ENCODE measurements around the gene DACT2.

DACT2 gene

GRCh38 chr6:168342636-168343035 is 23.1 kb upstream of the DACT2 start:
- TF ChIP-seq GATA3 (IDR thresholded peaks at IDR 0.05; ENCODE audit: low read depth, low read length) (no peak), GATA2 (IDR thresholded peaks at IDR 0.05; ENCODE audit: low read depth, low read length) (no peak)

- TF ChIP-seq GATA2 (IDR thresholded peaks at IDR 0.05; ENCODE audit: low read depth, low read length), result no peak
- no peak for TF ChIP-seq GATA3 (IDR thresholded peaks at IDR 0.05; ENCODE audit: low read depth, low read length)
These were observed 21.8 kb upstream of the DACT2 start for GRCh38 chr6:168341280-168341900.

- TF ChIP-seq GATA2 (IDR thresholded peaks at IDR 0.05; ENCODE audit: low read depth, low read length) (no peak), GATA3 (IDR thresholded peaks at IDR 0.05; ENCODE audit: low read depth, low read length) (no peak)
These were observed 21.2 kb upstream of the DACT2 start for GRCh38 chr6:168340819-168341218.

- no peak for TF ChIP-seq GATA2 (IDR thresholded peaks at IDR 0.05; ENCODE audit: low read depth, low read length)
- TF ChIP-seq GATA3 (IDR thresholded peaks at IDR 0.05; ENCODE audit: low read depth, low read length), result no peak
These were observed 19.2 kb upstream of the DACT2 start for GRCh38 chr6:168338777-168339176.

GRCh38 chr6:168336967-168337366 is 17.4 kb upstream of the DACT2 start:
- TF ChIP-seq GATA3 (IDR thresholded peaks at IDR 0.05; ENCODE audit: low read depth, low read length), result no peak
- no peak; the same call in 1 of the 2 replicates for TF ChIP-seq GATA2 (IDR thresholded peaks at IDR 0.05; ENCODE audit: low read depth, low read length)

- TF ChIP-seq GATA2 (IDR thresholded peaks at IDR 0.05; ENCODE audit: low read depth, low read length) (no peak), GATA3 (IDR thresholded peaks at IDR 0.05; ENCODE audit: low read depth, low read length) (no peak)
These were observed 14.4 kb upstream of the DACT2 start for GRCh38 chr6:168333989-168334388.

GRCh38 chr6:168333491-168333890 is 13.9 kb upstream of the DACT2 start:
- TF ChIP-seq GATA3 (IDR thresholded peaks at IDR 0.05; ENCODE audit: low read depth, low read length) (no peak), GATA2 (IDR thresholded peaks at IDR 0.05; ENCODE audit: low read depth, low read length) (no peak)

GRCh38 chr6:168333039-168333438 is 13.5 kb upstream of the DACT2 start:
- no peak for TF ChIP-seq GATA2 (IDR thresholded peaks at IDR 0.05; ENCODE audit: low read depth, low read length)
- no peak for TF ChIP-seq GATA3 (IDR thresholded peaks at IDR 0.05; ENCODE audit: low read depth, low read length)

- TF ChIP-seq GATA2 (IDR thresholded peaks at IDR 0.05; ENCODE audit: low read depth, low read length) (no peak), GATA3 (IDR thresholded peaks at IDR 0.05; ENCODE audit: low read depth, low read length) (no peak)
These were observed 12.4 kb upstream of the DACT2 start for GRCh38 chr6:168332020-168332419.

- TF ChIP-seq GATA3 (IDR thresholded peaks at IDR 0.05; ENCODE audit: low read depth, low read length) (no peak), GATA2 (IDR thresholded peaks at IDR 0.05; ENCODE audit: low read depth, low read length) (no peak)
These were observed 11.5 kb upstream of the DACT2 start for GRCh38 chr6:168331058-168331457.

GRCh38 chr6:168330403-168330802 is 10.8 kb upstream of the DACT2 start:
- TF ChIP-seq GATA2 (IDR thresholded peaks at IDR 0.05; ENCODE audit: low read depth, low read length) (no peak), GATA3 (IDR thresholded peaks at IDR 0.05; ENCODE audit: low read depth, low read length) (no peak)

GRCh38 chr6:168328086-168328485 is 8.5 kb upstream of the DACT2 start:
- TF ChIP-seq GATA2 (IDR thresholded peaks at IDR 0.05; ENCODE audit: low read depth, low read length) (no peak), GATA3 (IDR thresholded peaks at IDR 0.05; ENCODE audit: low read depth, low read length) (no peak)

GRCh38 chr6:168326294-168327261 is 7.0 kb upstream of the DACT2 start:
- TF ChIP-seq GATA2 (IDR thresholded peaks at IDR 0.05; ENCODE audit: low read depth, low read length), result no peak
- TF ChIP-seq GATA3 (IDR thresholded peaks at IDR 0.05; ENCODE audit: low read depth, low read length), result no peak

- TF ChIP-seq GATA2 (IDR thresholded peaks at IDR 0.05; ENCODE audit: low read depth, low read length) (no peak), GATA3 (IDR thresholded peaks at IDR 0.05; ENCODE audit: low read depth, low read length) (no peak)
These were observed 3.4 kb upstream of the DACT2 start for GRCh38 chr6:168322966-168323365.

GRCh38 chr6:168320634-168321033 is 1.1 kb upstream of the DACT2 start:
- TF ChIP-seq GATA2 (IDR thresholded peaks at IDR 0.05; ENCODE audit: low read depth, low read length), result no peak
- no peak for TF ChIP-seq GATA3 (IDR thresholded peaks at IDR 0.05; ENCODE audit: low read depth, low read length)
